PC-3 (cell line): ENCODE data around the gene SH3RF3. TPM values are rescaled to one million over a fixed set of nuclear protein-coding genes. Genes with fewer than 3 reads are reported as not detected.

Experiments used
- ATAC-seq: fragments of 200-7000 bp; cut with Tn5 transposase; 2 replicates; pipeline ENCODE4 v1.9.1; 2020; ENCODE audit warnings: mild to moderate bottlenecking, moderate library complexity
- BruUV-seq: library from RNA; stranded (reverse); fragments of 400-500 nt; replicated peaks from 2 replicates; lab custom pipeline; 2021; lab: Mats Ljungman, UMichigan
- CTCF ChIA-PET: fragments of 300-600 bp; sonication (Branson Sonifier 250); formaldehyde crosslinking; loops from one replicate; lab custom pipeline; 2022; ENCODE audit warnings: antibody characterized with exemption; lab: Charles Lee
- POLR2A ChIA-PET: fragments of 300-600 bp; sonication (Branson Sonifier 250); formaldehyde crosslinking; loops from one replicate; lab custom pipeline; 2022; ENCODE audit warnings: antibody characterized with exemption; ENCODE audit not compliant: unreplicated experiment; lab: Charles Lee
- DNase-seq: peaks from one replicate; pipeline ENCODE4 v3.0.0-alpha.2; 2015
- H2AFZ ChIP-seq: fragments of 300-600 bp; sonication (generic); 2 replicates; pipeline ENCODE4 v1.6.0; 2016; ENCODE audit warnings: antibody characterized with exemption, low read length
- H3F3A ChIP-seq: fragments of 300-600 bp; sonication (generic); one replicate; pipeline ENCODE4 v1.6.0; 2017; ENCODE audit warnings: antibody characterized with exemption, low read length, control low read depth, mild to moderate bottlenecking; ENCODE audit not compliant: unreplicated experiment
- H3K27ac ChIP-seq: fragments of 300-600 bp; sonication (generic); 2 replicates; pipeline ENCODE4 v1.5.1; 2016; ENCODE audit warnings: mild to moderate bottlenecking, low read length
- H3K27me3 ChIP-seq: fragments of 300-600 bp; sonication (generic); 2 replicates; pipeline ENCODE4 v1.6.1; 2016; ENCODE audit warnings: low read length, mixed read lengths
- H3K36me3 ChIP-seq: fragments of 300-600 bp; sonication (generic); 2 replicates; pipeline ENCODE4 v1.6.1; 2016; ENCODE audit warnings: low read depth, mixed run types, low read length, mixed read lengths
- H3K4me1 ChIP-seq: fragments of 300-600 bp; sonication (generic); 2 replicates; pipeline ENCODE4 v1.5.1; 2016; ENCODE audit warnings: low read length; ENCODE audit not compliant: insufficient read depth
- H3K4me2 ChIP-seq: fragments of 300-600 bp; sonication (generic); 2 replicates; pipeline ENCODE4 v1.6.0; 2016; ENCODE audit warnings: low read length
- H3K4me3 ChIP-seq: fragments of 300-600 bp; sonication (generic); 2 replicates; pipeline ENCODE4 v1.5.1; 2016; ENCODE audit warnings: mild to moderate bottlenecking, low read length, mixed read lengths
- H3K79me2 ChIP-seq: fragments of 300-600 bp; sonication (generic); 2 replicates; pipeline ENCODE4 v1.6.1; 2017; ENCODE audit warnings: low read length, mixed read lengths
- H3K9ac ChIP-seq: fragments of 300-600 bp; sonication (generic); 2 replicates; pipeline ENCODE4 v1.6.0; 2016; ENCODE audit warnings: mild to moderate bottlenecking, low read length
- H3K9me2 ChIP-seq: fragments of 300-600 bp; sonication (generic); replicated peaks from 2 replicates; pipeline ENCODE4 v1.6.1; 2016; ENCODE audit warnings: mixed run types, low read length, mixed read lengths
- H3K9me3 ChIP-seq: fragments of 300-600 bp; sonication (generic); 2 replicates; pipeline ENCODE4 v1.6.1; 2016; ENCODE audit warnings: low read length, mixed read lengths
- H4K20me1 ChIP-seq: fragments of 300-600 bp; sonication (generic); 2 replicates; pipeline ENCODE4 v1.6.1; 2016; ENCODE audit warnings: low read length, mixed read lengths
- EZH2 ChIP-seq: fragments of 300-600 bp; sonication (generic); IDR thresholded peaks from one replicate; pipeline ENCODE4 v1.6.1; 2017; ENCODE audit warnings: antibody characterized with exemption, mild to moderate bottlenecking, low read length; ENCODE audit not compliant: unreplicated experiment
- EZH2phosphoT487 ChIP-seq: fragments of 300-600 bp; sonication (generic); IDR thresholded peaks from 2 replicates; pipeline ENCODE4 v1.6.1; 2018; ENCODE audit warnings: mild to moderate bottlenecking, antibody characterized with exemption, low read length, borderline replicate concordance
- intact Hi-C: fragments of 100-400 bp; cut with micrococcal nuclease; formaldehyde crosslinking; loops from 2 replicates; pipeline ENCODE4 v1.9.0; 2023
- total RNA-seq: library from RNA; depleted of rRNA; stranded (reverse); fragments of >200 nt; gene quantifications from 2 replicates; pipeline ENCODE4 v1.2.3, GENCODE V29; 2014
- TF ChIP-seq, protein P1 (sequence below): fragments of 300-600 bp; sonication (generic); conservative IDR thresholded peaks from 2 replicates; pipeline ENCODE4 v1.5.1; 2017; ENCODE audit warnings: antibody characterized with exemption, low read depth, mild to moderate bottlenecking, low read length

Gene SH3RF3
- total RNA-seq, 1 experiment from 2014 or later, result 11.7 TPM

DNA sequence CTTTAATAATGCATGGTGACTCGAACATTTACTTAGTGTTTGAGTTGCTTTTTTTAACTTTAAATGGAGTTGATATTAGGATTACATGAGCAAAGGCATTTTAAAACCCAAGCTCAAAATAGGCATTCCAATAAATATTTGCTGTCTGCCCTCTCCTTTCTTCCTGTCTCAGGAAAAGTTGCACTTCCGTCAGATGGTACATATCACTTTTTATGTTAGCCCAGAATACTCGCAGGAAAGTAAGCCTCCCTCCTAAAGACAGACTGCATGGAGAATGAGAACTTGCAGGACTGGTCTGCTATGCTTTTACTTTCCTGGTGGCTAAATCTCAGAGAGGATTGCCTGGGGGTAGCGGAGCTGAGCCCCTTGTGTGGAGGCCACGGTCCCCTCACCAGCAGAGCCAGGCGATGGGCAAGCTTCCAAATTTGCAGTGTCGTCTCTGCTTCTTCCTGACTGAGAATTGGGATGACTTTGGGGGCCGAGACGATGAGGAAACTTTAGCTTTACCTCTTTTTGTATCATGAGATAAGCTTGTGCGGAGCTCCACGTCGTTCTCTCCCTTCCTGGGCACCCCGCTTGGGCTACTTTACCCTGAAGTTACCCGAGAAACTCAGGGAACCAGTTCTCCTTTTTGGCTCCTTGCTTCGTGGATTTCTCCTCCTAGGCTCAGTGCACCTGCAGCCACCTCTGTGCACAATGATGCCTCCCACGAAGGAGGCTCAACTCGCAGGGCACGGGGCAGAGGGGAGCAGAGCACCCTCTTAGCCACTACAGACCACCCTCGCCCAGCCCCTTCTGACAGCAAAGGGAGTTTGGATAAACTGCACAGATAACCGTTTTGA, 223.3 kb downstream of the SH3RF3 start:
- Histone ChIP-seq H3K9ac (no peak overlapping the region), H3K9me2 (no peaks in the 10 kb centered on the region), H3K4me3 (no peak overlapping the region), H4K20me1 (no peaks in the 10 kb centered on the region), H3K79me2 (no peaks in the 10 kb centered on the region), H3K36me3 (0 out of 2 replicates have a peak, but pooled peaks cover 6% of the 10 kb centered on the region), H3K4me1 (peaks cover 30% of the 10 kb centered on the region), H3K4me2 (peak overlapping the region; percentile 63), H3K9me3 (no peaks in the 10 kb centered on the region), H3F3A (peaks cover 4% of the 10 kb centered on the region), H3K27me3 (no peaks in the 10 kb centered on the region), H3K27ac (peak overlapping the region; percentile 81), H2AFZ (no peak overlapping the region)
- ATAC-seq (no peak), DNase-seq (no peak)
- ChIA-PET POLR2A (no interaction called here), CTCF (no interaction called here)
- intact Hi-C loops, result no loop called here
- no TSS peak for BruUV-seq
- TF ChIP-seq EZH2phosphoT487 (no peak), EZH2 (no peak)
- TF ChIP-seq, protein P1, sequence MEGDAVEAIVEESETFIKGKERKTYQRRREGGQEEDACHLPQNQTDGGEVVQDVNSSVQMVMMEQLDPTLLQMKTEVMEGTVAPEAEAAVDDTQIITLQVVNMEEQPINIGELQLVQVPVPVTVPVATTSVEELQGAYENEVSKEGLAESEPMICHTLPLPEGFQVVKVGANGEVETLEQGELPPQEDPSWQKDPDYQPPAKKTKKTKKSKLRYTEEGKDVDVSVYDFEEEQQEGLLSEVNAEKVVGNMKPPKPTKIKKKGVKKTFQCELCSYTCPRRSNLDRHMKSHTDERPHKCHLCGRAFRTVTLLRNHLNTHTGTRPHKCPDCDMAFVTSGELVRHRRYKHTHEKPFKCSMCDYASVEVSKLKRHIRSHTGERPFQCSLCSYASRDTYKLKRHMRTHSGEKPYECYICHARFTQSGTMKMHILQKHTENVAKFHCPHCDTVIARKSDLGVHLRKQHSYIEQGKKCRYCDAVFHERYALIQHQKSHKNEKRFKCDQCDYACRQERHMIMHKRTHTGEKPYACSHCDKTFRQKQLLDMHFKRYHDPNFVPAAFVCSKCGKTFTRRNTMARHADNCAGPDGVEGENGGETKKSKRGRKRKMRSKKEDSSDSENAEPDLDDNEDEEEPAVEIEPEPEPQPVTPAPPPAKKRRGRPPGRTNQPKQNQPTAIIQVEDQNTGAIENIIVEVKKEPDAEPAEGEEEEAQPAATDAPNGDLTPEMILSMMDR, result no peak

DNA sequence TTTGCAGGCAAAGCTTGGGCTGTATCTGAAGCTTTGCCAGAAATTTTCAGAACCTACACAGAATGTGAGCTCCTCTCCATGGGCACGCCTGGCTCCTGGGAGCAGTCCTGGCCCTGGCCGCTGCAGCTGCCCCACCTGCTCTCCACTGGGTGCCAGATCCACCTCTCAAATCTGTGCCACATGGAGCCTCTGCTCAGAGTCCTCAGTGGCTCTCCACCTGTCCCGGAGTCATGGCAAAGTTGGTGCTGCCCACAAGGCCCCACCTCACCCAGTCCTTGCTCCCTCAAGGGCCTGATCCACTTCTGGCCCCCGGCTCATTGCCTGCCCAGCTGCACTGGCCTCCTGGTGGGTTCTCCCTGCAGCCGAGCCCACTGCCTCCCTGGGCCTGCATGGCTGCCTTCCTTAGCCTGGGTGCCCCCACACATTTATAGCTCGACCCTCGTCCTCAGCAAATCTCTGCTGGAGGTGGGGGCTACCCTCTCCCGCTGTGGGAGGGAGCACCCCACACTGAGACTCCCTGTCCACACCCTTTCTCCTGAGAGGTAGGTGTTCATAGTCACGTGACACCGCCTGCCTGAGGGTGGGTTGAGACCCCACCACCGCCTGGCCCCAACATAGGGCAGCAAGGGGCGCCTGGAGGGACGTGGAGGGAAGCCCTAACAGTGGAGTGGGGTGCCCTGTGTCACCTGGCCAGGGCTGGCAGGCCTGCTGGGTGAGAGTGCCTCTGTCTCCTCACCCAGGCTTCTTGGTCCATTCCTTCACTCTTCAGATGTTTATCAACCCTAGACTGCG, 224.1 kb downstream of the SH3RF3 start:
- intact Hi-C loops, result no loop called here
- TF ChIP-seq EZH2phosphoT487 (no peak), EZH2 (no peak)
- TF ChIP-seq, protein P1, result no peak
- no peak for ATAC-seq
- DNase-seq, result no peak
- Histone ChIP-seq H3K9me2 (no peaks in the 10 kb centered on the region), H3K9ac (no peak overlapping the region), H3F3A (peaks cover 4% of the 10 kb centered on the region), H3K27me3 (no peaks in the 10 kb centered on the region), H3K79me2 (no peaks in the 10 kb centered on the region), H3K36me3 (0 out of 2 replicates have a peak, but pooled peaks cover 6% of the 10 kb centered on the region), H3K4me2 (no peak overlapping the region), H3K4me1 (peaks cover 30% of the 10 kb centered on the region), H3K27ac (no peak overlapping the region), H2AFZ (no peak overlapping the region), H4K20me1 (no peaks in the 10 kb centered on the region), H3K4me3 (no peak overlapping the region), H3K9me3 (no peaks in the 10 kb centered on the region)
- ChIA-PET POLR2A (no interaction called here), CTCF (no interaction called here)
- BruUV-seq, result no TSS peak
